Stimulated activated CD4-positive, alpha-beta T cell treated with anti-CD3 and anti-CD28 coated beads, Interleukin-4, amount 100 ng/mL, for 4 hours (primary cell): ENCODE results near the gene GLA.

ENCODE experiments used
- DNase-seq, 2 experiments: peaks; one replicate each; pipeline ENCODE4 v3.0.0-alpha.2; 2020

Gene GLA

DNA sequence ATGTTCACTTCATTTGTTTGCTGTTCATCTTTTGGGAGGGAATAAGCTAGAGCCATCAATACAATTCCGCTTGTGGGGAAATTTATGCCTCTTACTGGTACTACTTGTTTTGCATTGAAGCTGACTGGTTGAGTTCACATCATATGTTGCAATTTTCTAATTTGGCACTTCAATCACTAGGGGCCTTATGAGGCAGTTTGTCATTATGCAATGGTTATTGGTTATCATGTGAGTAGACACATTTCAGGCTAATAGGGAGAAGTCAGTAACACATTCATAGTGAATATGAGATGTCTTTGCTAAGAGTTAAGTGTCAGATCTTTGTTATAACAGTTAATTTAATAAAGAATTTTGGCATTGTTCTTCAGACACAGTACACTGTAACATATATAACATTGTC lies 11.9 kb downstream of the GLA start:
- DNase-seq = no peak

GRCh38 chrX:101394372-101394771 lies 13.4 kb downstream of the GLA start:
- DNase-seq = no peak

DNA sequence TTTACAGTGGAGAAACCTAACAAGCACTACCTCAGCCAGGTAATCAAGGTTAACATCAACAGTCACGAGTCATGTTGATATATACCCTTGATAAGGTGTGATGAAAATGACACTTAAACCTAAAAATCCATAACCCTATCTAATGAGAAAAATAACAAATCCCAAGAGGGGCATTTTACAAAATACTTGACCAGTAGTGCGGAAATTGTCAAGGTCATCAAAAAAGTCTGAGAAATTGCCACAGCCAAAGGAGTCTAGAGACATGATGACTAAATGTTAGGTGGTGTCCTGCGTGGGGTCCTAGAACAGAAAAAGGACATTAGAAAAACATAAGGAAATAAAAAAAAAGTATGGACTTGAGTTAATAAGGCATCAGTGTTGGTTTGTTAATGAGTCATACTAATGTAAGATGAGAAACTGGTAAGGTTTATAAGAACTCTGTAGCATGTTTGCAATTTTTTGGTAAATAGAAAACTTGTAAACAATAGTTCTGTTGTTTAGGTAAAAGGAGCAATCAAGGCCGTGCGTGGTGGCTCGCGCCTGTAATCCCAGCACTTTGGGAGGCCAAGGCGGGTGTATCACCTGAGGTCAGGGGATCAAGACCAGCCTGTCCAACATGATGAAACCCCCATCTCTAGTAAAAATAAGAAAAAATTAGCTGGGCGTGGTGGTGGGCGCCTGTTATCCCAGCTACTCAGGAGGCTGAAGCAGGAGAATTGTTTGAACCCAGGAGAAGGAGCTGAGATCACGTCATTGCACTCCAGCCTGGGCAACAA lies 14.0 kb downstream of the GLA start:
- DNase-seq = no peak

GRCh38 chrX:101391831-101392230 lies 15.9 kb downstream of the GLA start:
- DNase-seq = no peak

DNA sequence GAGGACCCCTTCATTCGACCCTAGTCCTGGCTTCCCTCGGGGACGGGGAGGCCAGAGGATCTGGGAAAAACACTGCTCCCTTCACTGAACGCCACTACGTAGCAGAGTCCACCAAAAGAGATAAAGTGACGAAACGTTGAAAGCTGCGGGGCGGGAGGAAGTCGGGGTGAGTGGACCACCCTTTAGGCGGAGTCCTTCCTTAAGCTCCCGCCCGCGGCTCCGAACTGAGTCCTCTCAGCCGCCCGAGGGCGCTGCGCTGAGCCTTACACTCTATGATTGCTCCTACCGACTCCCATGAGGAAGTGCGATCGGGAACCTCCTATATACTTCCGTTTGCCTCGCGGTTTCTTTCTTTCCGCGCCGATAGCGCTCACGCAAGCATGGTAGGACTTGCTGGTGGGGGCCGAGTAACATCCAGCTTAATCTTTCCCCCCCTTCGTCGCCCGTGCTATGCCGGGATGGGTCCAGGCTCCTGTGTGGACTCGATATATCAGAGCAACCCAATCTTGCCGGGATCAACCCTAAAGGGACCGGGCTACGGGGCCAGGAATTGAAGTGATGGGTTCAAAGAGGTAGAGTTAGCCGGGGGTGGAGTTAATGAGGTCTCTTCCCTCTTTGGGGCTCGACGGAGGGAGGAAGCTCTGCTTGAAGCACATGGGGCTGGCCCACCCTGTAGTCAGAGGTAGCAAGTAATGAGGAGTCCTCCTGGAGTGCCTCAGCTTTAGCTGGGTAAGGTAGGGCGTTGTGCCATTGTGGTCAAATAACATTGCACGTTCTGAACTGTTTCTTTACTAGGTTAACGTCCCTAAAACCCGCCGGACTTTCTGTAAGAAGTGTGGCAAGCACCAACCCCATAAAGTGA lies 16.8 kb downstream of the GLA start, which contains the start of gene RPL36A:
TSS of gene RPL36A (plus strand) at position 348 of the 862 bp plus-strand sequence. CDS start at position 381, 33 bp downstream.
- DNase-seq = peak; percentile 75 to 84

DNA sequence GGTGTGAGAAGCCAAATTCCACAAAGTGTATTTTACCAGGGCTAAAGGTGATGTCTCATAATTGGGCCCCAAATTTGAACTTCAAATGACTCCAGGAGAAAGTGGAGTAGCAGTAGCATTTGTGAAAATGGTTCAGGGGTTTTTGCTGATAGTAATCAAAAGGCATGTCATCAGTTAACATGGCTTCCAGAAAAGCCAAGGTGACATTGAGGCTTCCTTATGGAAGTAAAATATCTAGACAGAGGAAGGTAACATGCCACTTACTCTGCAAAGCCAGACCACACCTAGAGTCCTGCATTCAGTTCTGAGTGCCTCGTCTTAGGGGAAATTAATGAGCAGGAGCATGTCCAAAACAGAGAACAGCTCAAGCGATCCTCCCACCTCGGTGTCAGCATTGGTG lies 19.1 kb downstream of the GLA start:
- DNase-seq = no peak

GRCh38 chrX:101386542-101386885 lies 21.2 kb downstream of the GLA start:
- DNase-seq = no peak

DNA sequence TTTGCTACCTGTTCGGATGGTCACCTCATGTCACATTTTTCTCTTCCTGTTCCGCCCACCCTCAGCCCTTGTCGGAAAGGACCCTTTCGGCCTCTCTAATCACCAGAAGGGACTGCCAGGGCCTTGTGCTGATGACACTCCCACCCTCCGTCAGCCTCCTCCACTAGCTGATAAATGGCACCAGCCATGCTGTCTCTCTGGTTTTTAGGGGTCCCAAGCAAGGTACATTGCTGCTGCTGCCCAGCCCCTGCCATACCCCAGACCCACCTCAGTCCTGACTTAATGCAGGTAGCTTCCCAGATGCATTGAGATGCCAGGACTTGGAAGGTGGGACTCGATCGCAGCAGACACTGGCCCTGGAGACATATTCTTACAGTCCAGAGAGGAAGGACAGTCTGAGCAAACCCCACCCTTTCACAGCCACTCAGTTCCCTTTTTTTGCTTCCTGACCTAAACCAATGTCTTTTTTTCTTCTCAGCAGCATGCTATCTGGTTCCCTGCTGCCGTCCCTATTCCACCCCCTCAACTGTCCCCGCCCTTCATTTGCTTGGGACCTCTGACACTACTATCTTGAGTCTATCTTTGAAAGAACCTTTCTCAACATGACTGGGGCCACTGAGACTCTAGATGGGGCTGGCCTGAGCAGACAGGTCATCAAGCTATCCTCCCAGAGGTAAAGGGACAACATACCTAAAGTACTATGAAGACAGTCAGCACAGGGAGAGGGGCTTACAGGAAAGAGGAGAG lies 21.8 kb downstream of the GLA start, which contains the start of gene BTK:
TSS of gene BTK (minus strand) at position 397 of the 747 bp plus-strand sequence. CDS start 10,907 bp downstream, outside the sequence.
- no peak for DNase-seq

DNA sequence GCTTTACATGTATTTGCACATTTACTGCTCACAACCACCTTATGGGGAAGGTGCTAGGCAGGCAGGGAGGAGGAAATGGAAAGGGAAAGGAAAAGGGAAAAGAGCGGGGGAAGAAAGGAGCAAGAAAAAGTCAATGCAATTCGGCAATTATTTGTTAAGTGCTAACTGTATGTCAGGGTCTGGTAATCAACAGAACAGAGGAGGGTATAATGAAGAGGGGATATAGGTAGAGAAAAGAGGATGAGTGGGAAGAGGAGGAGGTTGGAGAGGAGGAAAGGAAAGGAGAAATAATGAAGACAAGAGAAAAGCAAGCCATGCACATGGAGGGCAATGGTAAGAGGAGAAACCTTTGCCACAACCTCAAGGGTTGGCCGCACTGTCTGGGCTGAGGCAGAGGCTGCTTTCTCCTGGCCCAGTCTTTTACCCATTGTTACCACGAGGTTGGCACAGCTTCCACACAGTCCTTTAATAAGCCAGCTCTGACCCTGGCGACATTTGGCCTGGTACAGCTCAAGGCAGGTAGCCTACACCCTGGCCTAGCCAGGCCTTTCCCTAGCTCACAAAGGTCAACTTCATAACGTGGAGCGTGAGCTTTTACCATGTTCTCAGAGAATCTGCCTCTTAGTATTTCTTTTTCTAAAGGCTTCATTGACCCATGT lies 22.6 kb downstream of the GLA start:
- DNase-seq = no peak

- DNase-seq = no peak
Measured at GRCh38 chrX:101383679-101384205, 24.0 kb downstream of the GLA start.

- DNase-seq = no peak
Measured at GRCh38 chrX:101377547-101377946, 30.2 kb downstream of the GLA start.

DNA sequence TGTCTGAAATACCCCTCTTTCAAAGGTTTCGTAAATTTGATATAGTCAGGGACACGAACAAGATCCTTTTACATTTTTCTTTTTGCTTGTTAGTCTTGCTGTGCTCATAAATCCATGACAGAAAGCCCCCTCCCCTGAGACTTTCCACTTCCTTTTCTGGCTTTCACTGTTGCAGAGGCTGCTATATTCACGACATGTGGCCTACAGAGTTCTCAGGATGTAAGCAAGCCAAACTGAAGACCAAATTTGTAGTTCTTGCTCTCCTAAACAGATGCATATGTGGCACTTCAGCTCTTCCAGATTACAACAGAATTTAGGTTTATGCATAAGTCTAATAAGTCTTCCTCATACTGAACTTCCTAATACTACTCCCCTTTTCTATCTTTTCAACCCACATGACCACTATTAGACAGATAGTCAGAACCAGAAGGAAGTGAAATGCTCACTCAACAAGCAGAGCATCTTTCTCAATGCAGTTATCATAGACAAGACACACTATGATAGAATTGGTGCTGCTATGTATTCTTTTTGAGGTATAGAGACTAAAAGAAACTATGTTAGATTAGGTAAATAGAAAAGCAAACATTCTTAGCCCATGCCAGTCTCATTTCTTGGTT lies 36.7 kb downstream of the GLA start:
- DNase-seq = no peak

DNA sequence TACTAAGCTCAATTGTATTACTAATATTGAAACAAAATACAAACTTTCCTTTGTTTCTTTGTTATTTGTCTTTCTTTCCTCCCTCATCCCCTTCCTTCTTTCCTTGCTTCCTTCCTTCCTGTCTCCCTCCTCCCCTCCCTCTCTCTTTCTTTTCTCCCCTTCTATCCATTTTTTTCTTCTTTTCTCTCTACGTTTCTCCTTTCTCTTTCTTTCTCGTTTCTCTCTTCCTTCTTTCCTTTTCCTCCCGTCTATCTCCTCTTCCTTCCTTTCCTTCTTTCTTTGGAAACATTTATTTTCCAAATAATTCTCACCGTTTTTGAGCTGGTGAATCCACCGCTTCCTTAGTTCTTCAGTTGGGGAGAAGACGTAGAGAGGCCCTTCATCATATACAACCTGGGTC lies 38.0 kb downstream of the GLA start:
- DNase-seq = no peak

DNA sequence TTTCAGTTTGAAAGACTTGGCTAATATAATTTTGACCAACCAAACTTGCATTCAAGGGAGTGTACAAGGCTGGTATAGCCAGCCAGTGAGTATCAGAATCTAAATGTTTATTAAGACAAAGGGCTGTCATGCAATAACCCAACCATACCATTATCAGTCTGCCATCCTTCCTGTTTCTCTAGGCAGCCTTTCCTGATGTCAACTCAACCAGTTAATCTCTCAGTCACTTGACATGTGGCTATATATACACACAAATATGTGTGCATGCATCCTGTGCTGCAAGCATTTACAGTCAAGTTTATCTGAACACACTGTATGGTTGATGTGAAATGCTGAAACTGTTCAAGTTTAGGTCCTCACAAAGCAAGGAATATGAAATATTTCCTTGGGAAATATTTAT lies 38.9 kb downstream of the GLA start:
- no peak for DNase-seq

DNA sequence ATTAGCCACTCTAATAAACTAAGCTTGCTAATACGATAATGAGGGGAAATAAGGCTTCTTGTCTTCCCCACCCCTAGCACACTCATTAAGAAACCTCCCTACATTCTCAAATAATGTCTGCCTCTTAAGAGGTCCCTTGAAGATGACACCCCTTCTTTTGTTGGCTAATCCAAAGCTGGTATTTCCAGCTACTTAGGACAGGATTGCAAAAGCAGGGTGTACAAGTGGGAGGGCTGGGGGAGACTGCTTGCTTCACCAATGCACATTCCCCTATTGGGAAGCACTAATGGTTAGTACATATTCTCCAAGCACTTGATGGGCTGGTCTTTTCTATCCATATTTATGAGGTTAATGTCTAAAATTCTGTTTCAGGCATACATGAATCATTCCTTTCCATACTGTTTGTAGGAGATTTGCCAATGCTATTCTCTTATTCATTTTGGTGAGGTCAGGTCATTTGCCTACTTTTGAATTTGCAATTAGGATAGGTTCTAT lies 42.4 kb downstream of the GLA start:
- no peak for DNase-seq

- no peak for DNase-seq
Measured at GRCh38 chrX:101362757-101363156, 45.0 kb downstream of the GLA start.

GRCh38 chrX:101362116-101362515 lies 45.6 kb downstream of the GLA start:
- DNase-seq = no peak

- DNase-seq = no peak
Measured at GRCh38 chrX:101360390-101360789, 47.3 kb downstream of the GLA start.

- no peak for DNase-seq
Measured at GRCh38 chrX:101359966-101360365, 47.8 kb downstream of the GLA start.

DNA sequence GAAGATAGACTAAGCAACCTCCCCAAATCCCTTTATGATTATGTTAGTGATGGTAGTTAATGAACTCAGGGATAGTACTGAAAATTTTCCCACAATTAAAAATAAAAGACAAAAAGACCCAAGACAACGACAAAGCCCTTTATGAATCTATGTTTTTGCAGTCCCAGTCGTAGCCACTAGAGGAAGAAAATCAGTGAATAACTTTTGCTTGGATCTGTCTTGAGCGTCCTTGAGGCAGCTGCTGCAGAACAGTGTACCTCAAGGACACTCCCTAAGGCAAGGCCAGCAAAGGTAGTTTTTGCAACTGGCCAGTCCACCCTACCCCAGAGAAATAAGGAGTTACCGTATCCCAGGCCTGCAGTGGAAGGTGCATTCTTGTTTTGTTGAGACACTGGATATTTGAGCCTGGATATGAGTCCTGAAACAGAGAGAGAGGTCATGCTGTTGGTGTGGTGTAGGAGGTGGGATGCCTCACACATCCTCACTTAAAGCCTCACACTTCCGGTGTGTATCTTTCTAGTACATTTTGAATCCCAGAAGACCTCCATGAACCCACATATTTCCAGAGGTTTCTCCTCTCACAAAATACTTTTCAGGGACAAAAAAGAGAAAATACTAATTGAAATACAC lies 50.4 kb downstream of the GLA start:
- DNase-seq = no peak

GRCh38 chrX:101349193-101349562 lies 58.5 kb downstream of the GLA start:
- DNase-seq = no peak
